A172 (cell line): ENCODE measurements around the gene PLBD2. TPM values are rescaled to one million over a fixed set of nuclear protein-coding genes. Genes with fewer than 3 reads are reported as not detected.

Experiments used
- DNase-seq: peaks from one replicate; pipeline ENCODE4 v3.0.0-alpha.2; 2015; ENCODE audit warnings: low spot score
- total RNA-seq: library from RNA; depleted of rRNA; stranded (reverse); fragments of >200 nt; shearing (Covaris generic); gene quantifications from 2 replicates; pipeline ENCODE4 v1.2.3, GENCODE V29; 2014

Gene PLBD2
- total RNA-seq, 1 experiment from 2014 or later = 10.1 TPM

DNA sequence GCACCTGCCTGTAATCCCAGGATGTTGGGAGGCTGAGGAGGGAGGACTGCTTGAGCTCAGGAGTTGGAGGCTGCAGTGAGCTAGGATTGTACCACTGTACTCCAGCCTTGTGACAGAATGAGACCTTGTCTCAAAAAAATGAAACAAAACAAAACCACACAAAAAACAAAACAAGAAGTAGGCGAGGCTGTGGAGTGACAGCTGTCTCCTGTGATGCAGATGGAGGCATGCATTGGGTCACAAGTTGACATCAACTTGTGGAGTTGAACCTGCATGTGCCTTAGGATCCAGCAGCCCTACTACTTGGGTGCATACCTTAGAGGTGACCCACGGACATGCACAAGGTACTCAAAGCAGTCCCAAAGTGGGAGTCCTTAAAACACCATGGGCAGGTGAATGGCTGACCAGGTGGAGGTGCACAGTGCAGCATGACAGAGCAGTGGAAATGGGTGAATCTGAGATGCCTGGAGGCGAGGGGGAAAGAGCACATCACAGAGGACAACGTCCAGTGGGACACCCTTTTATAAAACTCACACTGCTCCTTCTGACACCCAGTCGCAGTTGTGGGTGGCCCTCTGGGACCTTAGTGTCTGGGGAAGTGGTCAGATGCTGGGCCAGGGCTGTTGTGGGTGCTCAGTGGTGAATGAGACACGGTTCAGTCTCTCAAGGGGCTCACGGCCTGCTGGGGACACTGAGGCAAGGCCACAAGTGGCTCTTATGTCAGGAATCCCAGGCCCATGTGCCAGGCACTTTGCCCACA, 12.7 kb downstream of the PLBD2 start:
- DNase-seq = no peak

DNA sequence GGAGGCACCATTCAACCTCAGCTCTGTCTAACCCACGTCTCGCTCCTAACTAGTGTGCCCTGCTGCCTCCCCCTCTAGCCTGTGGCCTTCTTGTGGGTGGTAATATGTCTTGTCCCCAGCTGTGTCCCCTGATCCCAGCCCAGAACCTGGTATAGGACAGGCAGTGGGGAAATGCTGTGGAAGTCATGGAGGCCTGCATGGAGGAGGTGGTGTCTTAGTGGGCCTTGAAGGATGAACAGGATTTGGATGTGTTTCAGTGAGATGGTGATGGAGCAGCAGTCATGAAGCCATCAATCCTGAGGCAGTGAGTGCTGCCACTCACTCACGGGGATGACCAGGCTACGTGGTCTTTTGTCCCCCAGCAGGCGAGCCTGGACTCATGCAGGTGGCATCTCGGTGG, 13.4 kb downstream of the PLBD2 start:
- DNase-seq = no peak

DNA sequence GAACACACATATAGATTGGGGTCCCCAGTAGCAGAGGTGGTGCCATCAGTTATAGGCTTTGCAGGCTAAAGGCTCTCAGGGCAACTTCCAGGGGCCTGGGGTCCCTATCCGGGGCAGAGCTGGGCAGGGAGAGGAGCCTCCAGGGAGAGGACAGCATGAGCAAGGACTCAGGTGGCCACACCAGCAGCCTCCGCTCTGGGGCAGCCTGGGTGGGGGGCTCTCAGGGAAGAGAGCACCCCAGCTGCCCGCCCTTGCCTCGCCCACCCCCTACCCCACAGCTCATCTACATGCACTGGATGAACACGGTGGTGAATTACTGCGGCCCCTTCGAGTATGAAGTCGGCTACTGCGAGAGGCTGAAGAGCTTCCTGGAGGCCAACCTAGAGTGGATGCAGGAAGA, 14.0 kb downstream of the PLBD2 start:
- DNase-seq = no peak

DNA sequence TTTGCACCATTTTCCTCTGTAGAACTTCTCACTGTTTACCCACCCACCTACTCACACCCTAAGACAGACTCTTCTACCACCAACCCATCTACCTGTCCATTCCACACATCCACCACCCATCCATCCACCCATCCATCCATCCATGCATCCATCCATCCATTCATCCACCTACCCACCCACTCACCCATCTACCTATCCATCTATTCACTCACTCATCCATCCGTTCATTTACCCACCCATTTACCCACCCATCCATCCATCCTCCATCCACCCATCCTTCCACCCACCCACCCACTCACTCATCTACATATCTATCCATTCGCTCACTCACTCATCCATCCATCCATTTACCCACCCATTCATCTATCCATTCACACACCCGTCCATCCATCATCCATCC, 15.1 kb downstream of the PLBD2 start:
- DNase-seq = no peak

DNA sequence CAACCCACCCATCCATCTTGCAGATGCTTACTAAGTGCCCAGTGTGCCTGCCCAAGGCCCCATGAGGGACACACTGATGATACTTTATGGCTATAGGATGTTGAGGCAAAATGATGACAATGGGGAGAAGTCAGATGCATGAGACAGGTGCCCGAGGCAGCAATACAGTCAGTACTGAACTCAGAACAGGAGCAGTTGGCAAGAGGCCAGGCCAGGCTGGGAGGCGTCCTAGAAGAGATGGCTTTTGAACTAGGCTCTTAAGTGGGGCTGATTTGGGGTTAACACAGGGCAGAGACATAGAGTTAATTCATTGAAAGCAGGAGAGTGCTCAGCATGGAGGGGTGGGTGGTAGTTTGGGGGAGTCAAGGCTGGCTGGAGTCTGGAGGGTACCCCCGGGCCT, 15.6 kb downstream of the PLBD2 start:
- no peak for DNase-seq

DNA sequence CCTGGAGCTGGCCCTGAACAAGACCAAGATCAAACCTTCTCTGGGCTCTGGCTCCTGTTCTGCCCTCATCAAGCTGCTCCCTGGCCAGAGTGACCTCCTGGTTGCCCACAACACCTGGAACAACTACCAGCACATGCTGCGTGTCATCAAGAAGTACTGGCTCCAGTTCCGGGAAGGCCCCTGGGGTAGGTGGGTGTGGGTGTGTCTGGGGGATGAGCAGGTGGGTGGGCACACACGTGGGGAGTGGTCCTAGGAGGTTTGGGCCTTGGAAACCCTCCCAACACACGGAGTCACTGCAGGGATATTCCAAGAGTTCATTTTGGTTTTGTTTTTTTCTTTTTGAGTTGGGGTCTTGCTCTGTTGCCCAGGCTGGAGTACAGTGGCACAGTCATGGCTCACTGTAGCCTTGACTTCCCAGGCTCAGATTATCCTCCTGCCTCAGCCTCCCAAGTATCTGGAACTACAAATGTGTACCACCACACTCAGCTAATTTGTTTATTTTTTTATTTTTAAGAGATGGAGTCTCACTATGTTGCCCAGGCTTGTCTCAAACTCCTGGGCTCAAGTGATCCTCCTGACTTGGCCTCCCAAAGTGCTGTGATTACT, 16.5 kb downstream of the PLBD2 start:
- DNase-seq = no peak

DNA sequence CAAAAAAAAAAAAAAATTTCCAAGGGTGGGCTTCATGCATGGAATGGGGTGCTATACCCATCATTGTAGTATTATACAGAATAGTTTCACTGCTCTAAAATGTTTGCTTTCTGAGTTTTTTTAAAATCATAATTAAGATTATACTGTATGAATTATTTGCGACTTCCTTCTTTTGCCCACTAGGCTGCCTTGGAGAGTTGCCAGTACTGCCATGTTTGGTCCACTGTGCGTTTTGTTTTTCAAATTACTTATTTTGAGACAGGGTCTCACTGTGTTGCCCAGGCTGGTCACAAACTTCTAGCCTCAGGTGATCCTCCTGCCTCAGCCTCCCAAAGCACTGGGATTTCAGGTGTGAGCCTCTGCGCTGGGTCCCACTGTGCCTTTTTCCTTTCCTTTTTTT, 19.9 kb downstream of the PLBD2 start:
- DNase-seq = no peak

DNA sequence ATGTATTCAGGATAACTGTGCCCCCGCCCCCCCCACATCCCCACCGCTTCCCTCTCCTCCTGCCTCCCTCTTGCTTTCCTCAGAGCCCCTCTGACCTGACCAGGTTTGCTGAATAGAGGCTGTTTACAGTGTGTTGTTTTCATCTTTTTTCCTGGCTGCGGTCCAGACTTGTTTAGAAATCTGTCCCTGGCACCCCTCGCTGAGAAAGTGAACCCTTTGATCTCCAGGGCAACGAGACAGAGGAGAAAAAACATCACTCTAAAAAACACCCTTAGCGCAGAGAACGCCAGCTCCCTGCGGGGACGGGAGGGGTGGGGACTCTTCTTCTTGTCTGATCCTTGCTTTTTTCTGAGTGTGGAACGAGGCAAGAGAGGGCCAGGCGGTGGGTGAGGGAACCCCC, 22.8 kb downstream of the PLBD2 start:
- DNase-seq = no peak

DNA sequence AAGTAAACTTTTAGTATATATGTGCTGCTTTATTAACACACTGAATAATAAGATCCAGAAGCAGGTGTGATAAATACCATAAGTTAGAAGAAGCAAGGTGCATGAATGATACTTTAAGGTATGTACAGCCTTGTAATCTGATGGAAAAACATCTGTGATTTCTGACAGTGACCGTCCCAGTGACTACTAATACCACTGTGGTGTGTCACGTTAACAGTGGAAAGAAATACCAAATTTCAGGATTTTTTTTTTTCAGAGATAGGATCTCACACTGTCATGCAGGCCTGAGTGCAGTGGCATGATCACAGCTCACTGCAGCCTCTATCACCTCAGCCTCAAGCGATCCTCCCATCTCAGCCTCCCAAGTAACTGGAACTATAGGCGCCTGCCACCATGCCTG, 23.8 kb downstream of the PLBD2 start:
- no peak for DNase-seq

DNA sequence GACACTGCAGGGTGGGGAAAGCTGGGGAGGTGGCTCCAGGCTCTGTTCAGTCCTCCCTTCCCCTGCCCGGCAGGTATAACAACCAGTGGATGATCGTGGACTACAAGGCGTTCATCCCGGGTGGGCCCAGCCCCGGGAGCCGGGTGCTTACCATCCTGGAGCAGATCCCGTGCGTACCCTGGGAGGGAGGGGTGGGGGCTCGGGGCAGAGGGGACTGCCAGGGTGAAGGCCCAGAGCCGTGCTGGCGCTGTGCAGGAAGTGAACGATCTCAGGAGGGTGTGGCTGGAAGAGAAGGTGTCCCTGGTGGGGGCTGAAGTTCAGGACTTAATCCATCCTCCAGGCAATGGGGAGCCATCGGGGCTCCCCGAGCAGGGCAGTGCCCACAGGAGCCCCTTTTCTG, 26.4 kb downstream of the PLBD2 start:
- DNase-seq = no peak

DNA sequence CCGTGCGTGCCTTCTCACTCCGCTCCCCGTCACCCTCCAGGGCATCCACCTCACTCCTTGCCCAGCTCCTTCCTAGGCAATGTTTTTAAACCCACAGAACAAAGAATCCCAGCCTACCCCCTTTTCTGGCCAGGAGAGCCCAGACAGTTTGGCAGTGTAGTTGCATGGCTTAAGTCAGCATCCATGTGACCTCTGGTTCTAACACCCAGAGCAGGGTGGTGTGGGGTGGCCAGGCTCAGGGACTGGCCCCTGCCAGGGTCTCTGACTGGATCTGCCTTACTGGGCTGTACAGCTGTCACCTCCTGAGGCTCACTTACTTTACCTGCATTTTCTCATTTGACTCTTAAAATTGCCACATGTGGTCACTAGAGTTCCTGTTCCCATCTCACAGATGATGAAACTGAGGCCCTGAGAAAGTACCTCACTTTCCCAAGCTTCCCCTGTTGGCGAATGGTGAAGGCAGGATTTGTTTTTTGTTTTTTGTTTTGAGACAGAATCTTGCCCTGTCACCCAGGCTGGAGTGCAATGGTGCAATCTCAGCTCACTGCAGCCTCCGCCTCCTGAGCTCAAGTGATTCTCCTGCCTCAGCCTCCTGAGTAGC, 27.0 kb downstream of the PLBD2 start:
- DNase-seq = no peak

DNA sequence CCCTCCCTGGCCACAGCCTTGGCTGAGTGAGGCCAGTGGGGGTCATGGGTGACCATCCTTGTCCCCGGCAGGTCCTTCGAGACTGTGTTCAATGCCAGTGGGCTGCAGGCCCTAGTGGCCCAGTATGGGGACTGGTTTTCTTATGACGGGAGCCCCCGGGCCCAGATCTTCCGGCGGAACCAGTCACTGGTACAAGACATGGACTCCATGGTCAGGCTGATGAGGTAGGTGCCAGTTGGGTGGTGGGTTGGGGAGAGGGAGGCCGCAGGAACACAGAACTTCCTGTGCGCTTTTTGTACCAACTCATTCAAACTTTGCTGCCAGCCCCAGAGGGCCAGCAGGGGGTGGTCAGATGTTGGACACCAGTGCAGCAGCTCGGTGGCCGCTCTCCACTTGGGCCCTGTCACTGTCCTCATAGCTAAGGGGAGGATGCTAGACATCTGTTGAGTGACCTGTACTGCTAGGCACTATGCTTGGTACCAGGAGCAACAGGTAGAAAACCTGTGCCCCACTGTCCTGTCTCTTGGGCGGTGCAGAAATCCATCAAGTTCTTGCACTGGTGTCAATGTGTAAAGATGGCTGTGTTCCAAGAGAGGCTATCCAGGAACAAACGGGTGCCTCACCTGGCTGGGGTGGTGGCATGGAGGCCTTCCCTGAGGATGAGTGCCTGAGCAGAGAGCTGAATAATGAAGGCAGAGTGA, 28.6 kb downstream of the PLBD2 start:
- no peak for DNase-seq

DNA sequence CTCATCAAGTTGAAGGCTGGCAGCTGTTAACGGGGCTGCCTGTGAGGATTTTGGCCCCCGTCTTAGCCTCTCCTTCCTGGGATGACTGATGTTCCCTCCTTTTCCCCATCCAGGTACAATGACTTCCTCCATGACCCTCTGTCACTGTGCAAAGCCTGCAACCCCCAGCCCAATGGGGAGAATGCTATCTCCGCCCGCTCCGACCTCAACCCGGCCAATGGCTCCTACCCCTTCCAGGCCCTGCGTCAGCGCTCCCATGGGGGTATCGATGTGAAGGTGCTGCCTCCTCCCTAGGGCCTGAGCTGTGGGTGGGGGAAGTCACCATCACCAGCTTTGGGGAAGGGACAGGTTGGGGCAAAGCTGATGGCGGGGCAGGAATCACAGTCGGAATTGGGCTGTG, 29.2 kb downstream of the PLBD2 start:
- DNase-seq = no peak

DNA sequence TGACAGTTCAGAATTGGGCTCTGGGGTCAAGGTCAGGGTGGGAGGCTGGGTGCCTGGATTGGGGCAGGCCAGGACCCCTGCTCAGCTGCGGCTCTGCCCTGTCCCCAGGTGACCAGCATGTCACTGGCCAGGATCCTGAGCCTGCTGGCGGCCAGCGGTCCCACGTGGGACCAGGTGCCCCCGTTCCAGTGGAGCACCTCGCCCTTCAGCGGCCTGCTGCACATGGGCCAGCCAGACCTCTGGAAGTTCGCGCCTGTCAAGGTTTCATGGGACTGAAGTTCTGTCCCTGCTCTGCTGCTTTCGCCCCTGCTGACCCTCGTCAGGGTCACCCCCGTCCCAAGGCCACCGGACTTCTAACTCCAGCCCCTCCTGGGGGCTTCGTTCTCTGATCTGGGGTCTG, 30.0 kb downstream of the PLBD2 start:
- no peak for DNase-seq

DNA sequence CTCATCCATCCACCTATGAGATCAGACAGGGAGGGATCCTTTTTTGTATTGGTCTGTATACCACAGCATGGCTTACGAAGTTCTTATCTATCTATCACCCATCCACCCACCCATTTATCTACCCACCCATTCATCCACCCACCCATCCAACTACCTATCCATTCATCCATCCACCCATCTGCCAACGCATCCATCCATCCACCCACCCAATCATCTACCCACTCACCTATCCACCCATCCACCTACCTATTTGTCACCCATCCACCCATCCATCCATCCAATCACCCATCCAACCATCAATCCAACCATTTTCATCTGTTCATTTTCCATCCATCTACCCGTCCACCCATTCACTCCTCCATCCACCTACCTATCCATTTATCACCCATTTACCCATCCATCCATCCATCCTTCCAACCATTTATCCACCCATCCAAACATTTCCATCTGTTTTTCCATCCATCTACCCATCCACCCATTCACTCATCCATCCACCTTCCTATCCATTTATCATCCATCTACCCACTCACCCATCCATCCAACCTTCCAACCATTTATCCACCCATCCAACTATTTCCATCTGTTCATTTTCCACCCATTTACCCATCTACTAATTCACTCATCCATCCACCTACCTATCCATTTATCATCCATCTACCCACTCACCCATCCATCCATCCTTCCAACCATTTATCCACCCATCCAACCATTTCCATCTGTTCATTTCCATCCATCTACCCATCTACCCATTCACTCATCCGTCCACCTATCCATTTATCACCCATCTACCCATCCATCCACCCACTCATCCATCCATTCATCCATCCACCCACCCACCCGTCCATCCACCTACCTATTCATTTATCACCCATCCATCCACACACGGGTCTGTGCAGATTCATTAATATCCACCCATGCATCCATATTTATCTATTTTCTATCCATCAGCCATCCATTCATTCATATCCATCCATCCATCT, 32.0 kb downstream of the PLBD2 start:
- DNase-seq = no peak

DNA sequence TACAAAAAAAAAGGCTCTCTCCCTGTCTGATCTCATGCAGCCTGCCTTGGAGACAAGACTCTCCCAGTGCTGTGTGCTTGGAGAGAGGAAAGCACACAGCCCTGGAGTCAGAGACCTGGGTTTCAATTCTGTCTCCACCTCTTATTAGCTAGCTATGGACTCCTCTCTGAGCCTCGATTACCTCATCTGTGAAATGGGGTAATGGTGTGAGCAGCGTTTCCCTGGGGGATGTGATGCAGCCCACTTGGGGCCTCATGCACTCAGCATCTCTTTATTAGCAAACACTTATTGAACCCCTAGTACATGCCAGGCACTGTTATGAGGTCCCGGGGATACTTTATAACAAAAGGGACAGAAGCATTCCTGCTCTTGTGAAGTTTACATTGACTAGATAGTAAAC, 32.8 kb downstream of the PLBD2 start:
- DNase-seq = no peak

DNA sequence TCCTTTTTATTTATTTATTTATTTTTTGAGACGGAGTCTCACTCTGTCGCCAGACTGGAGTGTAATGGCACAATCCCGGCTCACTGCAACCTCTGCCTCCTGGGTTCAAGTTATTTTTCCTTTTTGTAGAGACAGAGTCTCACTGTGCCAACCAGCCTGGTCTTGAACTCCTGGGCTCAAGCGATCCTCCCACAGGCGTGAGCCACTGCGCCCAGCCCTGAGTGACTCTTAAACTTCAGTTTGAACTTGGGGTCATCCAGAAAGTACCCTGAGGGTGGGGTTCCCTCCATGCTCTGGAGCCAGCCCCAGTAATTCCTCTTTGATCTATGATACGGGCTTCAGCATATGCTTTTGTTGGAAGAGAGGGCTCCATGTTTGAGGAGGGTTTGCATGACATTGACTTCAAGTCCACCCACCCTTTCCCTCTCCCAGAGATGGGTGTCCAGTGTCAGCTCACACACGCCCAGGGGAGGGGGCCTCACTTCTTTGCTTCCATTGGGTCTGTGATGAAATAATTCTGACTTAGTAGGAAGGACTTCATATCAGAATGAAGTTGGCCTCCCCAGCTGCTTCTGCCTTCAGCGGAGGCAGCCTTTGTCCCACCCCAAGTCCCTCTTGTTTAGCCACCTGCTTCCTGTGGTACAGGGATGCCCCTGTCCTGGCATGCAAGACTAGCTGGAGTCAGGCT, 33.4 kb downstream of the PLBD2 start:
- no peak for DNase-seq

DNA sequence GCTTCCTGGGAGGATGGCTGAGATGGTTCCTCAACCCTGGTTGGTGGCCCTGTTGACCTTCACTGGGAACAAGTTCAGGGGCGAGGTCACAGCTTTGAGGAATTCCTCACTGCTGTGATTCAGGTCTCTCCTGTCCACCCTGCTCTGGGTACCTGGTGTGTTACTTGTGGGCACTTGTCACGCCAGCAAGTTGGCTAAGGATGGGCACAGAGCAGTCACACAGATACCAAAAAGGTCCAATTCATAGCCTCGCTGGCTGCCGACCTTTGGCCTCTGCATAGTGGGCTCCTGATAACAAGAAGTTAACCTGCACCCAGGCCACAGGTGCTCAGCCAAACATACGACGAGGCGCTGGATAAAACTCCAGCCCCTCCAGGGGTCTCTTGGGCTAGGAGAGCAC, 34.1 kb downstream of the PLBD2 start:
- no peak for DNase-seq

DNA sequence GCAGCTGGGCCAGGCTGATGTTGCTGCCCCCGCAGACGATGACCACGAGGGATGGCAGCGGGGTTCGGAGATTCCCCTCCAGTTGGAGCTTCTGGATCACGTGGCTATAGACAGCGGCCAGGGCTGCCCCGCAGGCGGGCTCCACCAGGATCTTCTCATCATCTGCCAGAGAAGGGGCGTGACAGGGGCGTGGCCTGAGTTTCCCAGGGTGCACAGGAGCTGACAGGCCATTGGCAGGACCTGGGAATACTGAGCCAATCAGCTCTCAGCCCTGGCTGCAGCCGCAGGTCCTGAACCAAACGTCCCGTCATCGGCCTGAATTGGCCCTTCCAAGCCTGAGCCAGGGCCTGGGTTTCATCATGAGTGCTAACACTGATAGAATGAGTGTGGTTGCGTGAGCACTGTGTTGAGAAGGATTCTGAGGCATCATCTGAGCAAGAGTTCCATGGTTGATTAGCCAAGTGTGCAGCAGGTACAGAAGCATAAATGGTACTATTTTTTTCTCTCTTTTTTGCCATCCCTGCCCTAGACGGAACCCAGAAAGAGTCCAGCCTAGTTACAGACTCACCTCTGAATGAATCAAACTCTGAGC, 34.7 kb downstream of the PLBD2 start:
- no peak for DNase-seq

DNA sequence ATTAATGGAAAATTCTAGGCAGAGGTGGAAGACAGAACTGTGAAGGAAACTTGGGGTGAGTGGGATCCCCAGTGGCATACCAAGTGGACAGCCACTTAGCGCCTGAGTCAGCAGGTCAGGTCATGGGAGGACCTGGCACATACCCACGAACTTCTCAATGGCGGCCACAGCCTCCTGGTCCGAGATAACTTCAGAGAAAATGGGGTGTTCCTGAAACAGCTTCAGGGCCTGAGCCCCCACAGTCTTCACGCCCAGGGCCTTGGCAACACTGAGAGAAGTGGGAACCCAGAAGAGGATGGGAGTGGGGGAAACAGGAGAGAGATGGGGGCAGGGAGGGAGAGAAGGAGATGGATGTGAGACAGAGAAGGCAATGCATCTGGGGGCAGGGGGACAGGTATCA, 35.4 kb downstream of the PLBD2 start:
- no peak for DNase-seq

DNA sequence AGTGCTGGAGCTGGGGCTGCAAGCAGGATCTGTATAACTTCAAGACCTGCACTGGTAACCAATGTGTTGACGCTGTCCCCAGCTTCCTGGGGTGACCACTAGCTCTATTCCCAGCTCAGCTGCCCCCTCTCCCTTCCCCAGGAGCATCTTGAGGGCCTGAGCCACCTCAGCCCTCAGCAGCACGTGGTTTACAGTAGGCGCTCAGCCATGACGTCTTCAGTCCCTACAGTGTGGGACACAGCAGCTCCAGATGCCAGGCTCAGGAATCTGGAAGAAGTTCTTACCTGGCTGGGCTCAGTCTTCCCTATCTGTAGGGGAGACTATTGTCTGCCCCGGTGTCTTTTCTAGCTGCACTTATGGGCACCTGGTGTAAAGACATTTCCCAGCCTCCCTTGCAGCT, 36.7 kb downstream of the PLBD2 start:
- no peak for DNase-seq
